Glutamatergic neuron (in vitro differentiated cells): ENCODE measurements around the gene TMEM154. TPM values are rescaled to one million over a fixed set of nuclear protein-coding genes. Genes with fewer than 3 reads are reported as not detected.

ENCODE experiments used
- DNase-seq: peaks from one replicate; pipeline ENCODE4 v3.0.0; 2022
- H3K27ac Mint-ChIP-seq: one replicate; pipeline ENCODE4 v1.8.0; 2020; ENCODE audit warnings: mild to moderate bottlenecking, mixed read lengths, inconsistent platforms; ENCODE audit not compliant: unreplicated experiment
- H3K27me3 Mint-ChIP-seq: one replicate; pipeline ENCODE4 v1.8.0; 2020; ENCODE audit warnings: mild to moderate bottlenecking, moderate library complexity, mixed read lengths, inconsistent platforms; ENCODE audit not compliant: unreplicated experiment
- H3K36me3 Mint-ChIP-seq: one replicate; pipeline ENCODE4 v1.8.0; 2020; ENCODE audit warnings: mild to moderate bottlenecking, mixed read lengths, inconsistent platforms; ENCODE audit not compliant: unreplicated experiment
- H3K4me1 Mint-ChIP-seq: one replicate; pipeline ENCODE4 v1.8.0; 2020; ENCODE audit warnings: mild to moderate bottlenecking, low read depth, mixed read lengths, inconsistent platforms; ENCODE audit not compliant: unreplicated experiment
- H3K4me3 Mint-ChIP-seq: one replicate; pipeline ENCODE4 v1.8.0; 2020; ENCODE audit warnings: mild to moderate bottlenecking, mixed read lengths, inconsistent platforms; ENCODE audit not compliant: unreplicated experiment
- H3K9me3 Mint-ChIP-seq: one replicate; pipeline ENCODE4 v1.8.0; 2020; ENCODE audit warnings: mild to moderate bottlenecking, moderate library complexity, mixed read lengths, inconsistent platforms; ENCODE audit not compliant: unreplicated experiment
- CTCF ChIP-seq: fragments of 200-600 bp; sonication (generic); IDR thresholded peaks from one replicate; pipeline ENCODE4 v1.5.0; 2021; ENCODE audit not compliant: partially characterized antibody, unreplicated experiment
- total RNA-seq: library from RNA; stranded (reverse); fragmentation: NEBNext Ultra II Directional; extraction: Animal tissue kit (Norgen Biotek cat#: 25700); gene quantifications from one replicate; pipeline ENCODE4 v1.2.1, GENCODE V29; 2021; ENCODE audit not compliant: unreplicated experiment

The TMEM154 gene
- total RNA-seq, 1 donor from 2014 or later, result 0.22 TPM

GRCh38 chr4:152629908-152630307 lies 49.9 kb downstream of the TMEM154 start:
- Mint-ChIP-seq H3K4me1 (peaks cover 1% of the 10 kb centered on the region), H3K27me3 (peaks cover 3% of the 10 kb centered on the region), H3K4me3 (no peak overlapping the region), H3K36me3 (no peaks in the 10 kb centered on the region), H3K27ac (no peak overlapping the region), H3K9me3 (no peaks in the 10 kb centered on the region)
- TF ChIP-seq CTCF, result no peak
- DNase-seq, result no peak

- no peak for DNase-seq
- no peaks in the 10 kb centered on the region for H3K4me1 Mint-ChIP-seq
- no peak for TF ChIP-seq CTCF
Observed at GRCh38 chr4:152628128-152628527, 51.7 kb downstream of the TMEM154 start.

GRCh38 chr4:152626790-152627189 lies 53.0 kb downstream of the TMEM154 start:
- Mint-ChIP-seq H3K27ac (no peak overlapping the region), H3K4me1 (no peaks in the 10 kb centered on the region), H3K4me3 (no peak overlapping the region), H3K9me3 (no peaks in the 10 kb centered on the region), H3K36me3 (no peaks in the 10 kb centered on the region), H3K27me3 (peaks cover 3% of the 10 kb centered on the region)
- no peak for DNase-seq
- no peak for TF ChIP-seq CTCF

More at GRCh38 chr4:152628128-152628527, 51.7 kb downstream of the TMEM154 start:
- Mint-ChIP-seq H3K4me3 (no peak overlapping the region), H3K36me3 (no peaks in the 10 kb centered on the region), H3K9me3 (no peaks in the 10 kb centered on the region), H3K27ac (no peak overlapping the region), H3K27me3 (peaks cover 3% of the 10 kb centered on the region)

GRCh38 chr4:152620915-152621314 lies 58.9 kb downstream of the TMEM154 start:
- no peaks in the 10 kb centered on the region for H3K36me3 Mint-ChIP-seq
- no peak for TF ChIP-seq CTCF
- H3K27me3 Mint-ChIP-seq, result peaks cover 2% of the 10 kb centered on the region
- H3K4me3 Mint-ChIP-seq, result no peak overlapping the region
- H3K27ac Mint-ChIP-seq, result no peak overlapping the region
- H3K4me1 Mint-ChIP-seq, result no peaks in the 10 kb centered on the region
- no peak for DNase-seq
- H3K9me3 Mint-ChIP-seq, result peaks cover 2% of the 10 kb centered on the region

GRCh38 chr4:152620218-152620617 lies 59.6 kb downstream of the TMEM154 start:
- no peak overlapping the region for H3K4me3 Mint-ChIP-seq
- TF ChIP-seq CTCF, result no peak
- no peaks in the 10 kb centered on the region for H3K4me1 Mint-ChIP-seq
- H3K9me3 Mint-ChIP-seq, result peaks cover 2% of the 10 kb centered on the region
- no peak for DNase-seq
- no peak overlapping the region for H3K27ac Mint-ChIP-seq
- peaks cover 2% of the 10 kb centered on the region for H3K27me3 Mint-ChIP-seq
- no peaks in the 10 kb centered on the region for H3K36me3 Mint-ChIP-seq
